SK-N-MC (cell line): ENCODE results near the gene GNPTAB.

Experiments used
- DNase-seq: peaks from one replicate; pipeline ENCODE4 v3.0.0-alpha.2; 2011; ENCODE audit warnings: low read depth, low spot score
- H3K27ac ChIP-seq: fragments of 200-600 bp; sonication (generic); 2 replicates; pipeline ENCODE4 v1.5.1; 2016; ENCODE audit warnings: mixed run types
- H3K36me3 ChIP-seq: fragments of 200-600 bp; sonication (generic); 2 replicates; pipeline ENCODE4 v1.6.1; 2017; ENCODE audit warnings: antibody characterized with exemption, low read length, mixed read lengths; ENCODE audit not compliant: insufficient read depth
- H3K4me3 ChIP-seq: fragments of 200-600 bp; sonication (generic); 2 replicates; pipeline ENCODE4 v1.5.1; 2016
- H3K9ac ChIP-seq: fragments of 200-600 bp; sonication (generic); 2 replicates; pipeline ENCODE4 v1.8.0; 2017; ENCODE audit warnings: mixed run types, mixed read lengths; ENCODE audit not compliant: insufficient read length
- H3K9me3 ChIP-seq: fragments of 200-600 bp; sonication (generic); 2 replicates; pipeline ENCODE4 v1.6.1; 2017; ENCODE audit warnings: low read depth, mild to moderate bottlenecking, antibody characterized with exemption, low read length, moderate library complexity, mixed read lengths
- EZH2 ChIP-seq: fragments of 200-600 bp; sonication (generic); IDR thresholded peaks from one replicate; pipeline ENCODE4 v1.6.1; 2017; ENCODE audit warnings: antibody characterized with exemption
- FOXP2 ChIP-seq: optimal IDR thresholded peaks from 2 replicates; pipeline ENCODE3; 2011; ENCODE audit warnings: mild to moderate bottlenecking, moderate library complexity; ENCODE audit not compliant: insufficient read depth; ENCODE audit errors: extremely low read length, control extremely low read depth
- POLR2AphosphoS5 ChIP-seq: IDR thresholded peaks from 2 replicates; pipeline ENCODE4 v1.6.1; 2012; ENCODE audit warnings: mild to moderate bottlenecking, low read depth, low read length, borderline replicate concordance

Gene GNPTAB

GRCh38 chr12:101799774-101800173 is 31.0 kb downstream of the GNPTAB start:
- DNase-seq = no peak
- H3K9me3 ChIP-seq = no peaks in the 10 kb centered on the region
- no peak overlapping the region for H3K9ac ChIP-seq
- H3K4me3 ChIP-seq = no peak overlapping the region
- no peak overlapping the region for H3K27ac ChIP-seq
- TF ChIP-seq FOXP2 = no peak
- TF ChIP-seq POLR2AphosphoS5 = no peak
- no peak for TF ChIP-seq EZH2
- H3K36me3 ChIP-seq = no peaks in the 10 kb centered on the region

GRCh38 chr12:101795786-101796185 is 35.0 kb downstream of the GNPTAB start:
- Histone ChIP-seq H3K36me3 (no peaks in the 10 kb centered on the region), H3K4me3 (no peak overlapping the region), H3K9ac (no peak overlapping the region), H3K27ac (no peak overlapping the region), H3K9me3 (no peaks in the 10 kb centered on the region)
- TF ChIP-seq EZH2 = no peak
- TF ChIP-seq POLR2AphosphoS5 = no peak
- no peak for TF ChIP-seq FOXP2
- DNase-seq = no peak

DNA sequence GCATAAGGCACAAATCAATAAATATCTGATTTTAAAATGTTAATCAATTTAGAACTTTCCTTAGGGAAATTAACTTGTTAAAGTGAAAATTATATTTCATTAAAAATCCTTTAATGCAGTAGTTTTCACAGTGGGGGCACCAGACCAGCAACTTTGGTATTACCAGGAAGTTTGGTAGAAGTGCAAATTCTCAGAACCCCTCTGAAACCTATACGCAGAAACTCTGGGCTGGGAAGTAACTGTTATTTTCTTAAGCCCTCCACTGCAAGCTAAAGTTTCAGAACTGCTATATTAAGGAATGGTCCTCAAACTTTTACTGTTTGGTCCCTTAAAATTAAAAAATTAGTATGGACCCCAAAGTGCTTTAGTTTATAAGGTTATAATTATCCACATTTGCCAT is 35.7 kb downstream of the GNPTAB start:
- TF ChIP-seq EZH2 = no peak
- TF ChIP-seq FOXP2 = no peak
- TF ChIP-seq POLR2AphosphoS5 = no peak
- DNase-seq = no peak
- no peaks in the 10 kb centered on the region for H3K36me3 ChIP-seq
- H3K27ac ChIP-seq = no peak overlapping the region
- no peak overlapping the region for H3K9ac ChIP-seq
- no peak overlapping the region for H3K4me3 ChIP-seq
- H3K9me3 ChIP-seq = no peaks in the 10 kb centered on the region

DNA sequence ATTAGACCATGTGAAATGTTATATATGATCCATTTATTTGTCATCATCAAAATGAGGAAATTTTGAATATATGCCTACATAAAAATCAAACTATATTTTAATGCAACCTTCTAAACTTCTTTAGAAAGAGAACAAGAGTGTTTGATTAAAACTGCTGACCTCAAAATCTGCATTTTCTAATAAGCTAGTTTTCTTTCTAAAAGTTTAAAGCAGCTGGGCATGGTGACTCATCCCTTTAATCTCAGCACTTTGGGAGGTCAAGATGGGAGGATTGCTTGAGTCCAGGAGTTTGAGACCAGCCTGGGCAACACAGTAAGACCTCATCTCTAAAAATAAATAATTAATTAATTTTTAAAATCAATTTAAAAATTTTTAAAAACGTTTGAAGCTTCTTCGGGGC is 36.2 kb downstream of the GNPTAB start:
- H3K27ac ChIP-seq = no peak overlapping the region
- TF ChIP-seq EZH2 (no peak), FOXP2 (no peak), POLR2AphosphoS5 (no peak)
- DNase-seq = no peak

GRCh38 chr12:101793401-101793800 is 37.4 kb downstream of the GNPTAB start:
- no peak overlapping the region for H3K4me3 ChIP-seq
- H3K36me3 ChIP-seq = no peaks in the 10 kb centered on the region
- H3K27ac ChIP-seq = no peak overlapping the region
- no peaks in the 10 kb centered on the region for H3K9me3 ChIP-seq
- no peak overlapping the region for H3K9ac ChIP-seq
- TF ChIP-seq POLR2AphosphoS5 = no peak
- no peak for TF ChIP-seq EZH2
- TF ChIP-seq FOXP2 = no peak
- no peak for DNase-seq

More for the DNA sequence above, 36.2 kb downstream of the GNPTAB start:
- Histone ChIP-seq H3K9me3 (no peaks in the 10 kb centered on the region), H3K9ac (no peak overlapping the region), H3K4me3 (no peak overlapping the region), H3K36me3 (no peaks in the 10 kb centered on the region)

DNA sequence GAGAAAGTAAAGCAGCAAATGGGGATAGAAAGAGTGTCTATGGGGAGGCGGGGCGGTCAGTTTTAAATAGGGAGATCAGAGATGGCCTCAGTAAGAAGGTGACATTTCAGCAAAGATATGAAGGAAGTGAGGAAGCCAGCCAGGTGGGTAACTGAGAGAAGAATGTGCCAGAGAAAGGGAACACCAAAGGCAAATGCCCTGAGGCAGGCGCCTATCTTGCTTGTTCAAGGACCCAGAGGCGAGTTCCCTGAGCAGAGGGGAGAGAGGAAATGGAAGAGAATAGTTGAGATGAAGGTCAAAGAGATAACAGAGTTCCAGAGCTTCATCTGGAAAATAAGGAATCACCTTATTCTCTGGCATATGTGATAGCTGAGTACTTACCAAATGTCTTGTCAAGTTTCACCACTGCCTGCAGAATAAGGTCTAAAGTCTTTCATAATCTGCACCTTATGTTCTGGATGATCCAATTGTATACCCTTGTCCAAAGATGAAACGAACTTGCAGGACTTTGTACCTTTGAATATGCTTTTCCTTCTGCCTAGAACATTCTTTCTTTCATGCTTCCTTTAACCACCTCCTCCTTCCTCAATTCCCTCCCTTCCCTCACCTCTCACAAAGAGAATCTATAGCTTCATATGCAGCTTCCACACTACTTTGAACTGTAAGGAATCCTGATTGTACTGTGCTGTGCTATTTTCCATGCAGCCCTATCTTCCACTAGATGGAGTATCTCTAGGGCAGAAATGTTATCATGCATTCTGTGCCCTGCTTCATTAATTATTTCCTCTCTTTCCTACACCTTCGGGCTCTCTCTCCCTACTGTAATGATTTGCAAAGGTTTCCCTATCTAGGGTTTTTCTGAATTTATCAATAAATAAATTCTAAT is 38.5 kb downstream of the GNPTAB start:
- Histone ChIP-seq H3K36me3 (no peaks in the 10 kb centered on the region), H3K9ac (no peak overlapping the region), H3K27ac (no peak overlapping the region), H3K4me3 (no peak overlapping the region), H3K9me3 (no peaks in the 10 kb centered on the region)
- TF ChIP-seq EZH2 (no peak), POLR2AphosphoS5 (no peak), FOXP2 (no peak)
- no peak for DNase-seq

- no peak for DNase-seq
- H3K9me3 ChIP-seq = no peaks in the 10 kb centered on the region
- no peaks in the 10 kb centered on the region for H3K36me3 ChIP-seq
- no peak overlapping the region for H3K9ac ChIP-seq
- no peak overlapping the region for H3K27ac ChIP-seq
- TF ChIP-seq EZH2 = no peak
- H3K4me3 ChIP-seq = no peak overlapping the region
Measured at GRCh38 chr12:101789171-101789570, 41.6 kb downstream of the GNPTAB start.

DNA sequence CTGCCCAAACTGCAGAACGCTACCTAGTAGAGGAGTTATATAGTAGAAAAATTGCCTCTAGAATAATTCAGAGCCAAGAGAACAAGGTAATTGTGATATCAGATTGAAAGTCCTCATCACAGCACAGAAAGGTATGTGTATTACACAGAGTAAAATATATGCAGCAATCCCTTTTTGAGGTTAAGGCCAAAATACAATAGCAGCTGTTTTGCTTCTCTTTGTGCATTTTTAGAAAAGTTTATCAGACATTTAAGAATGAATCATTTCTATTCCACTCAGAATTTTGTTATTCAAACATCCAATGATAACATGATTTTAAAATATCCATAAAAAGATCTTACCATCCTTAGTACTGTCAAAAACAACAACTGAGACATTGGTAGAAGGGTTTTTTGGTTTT is 45.1 kb downstream of the GNPTAB start:
- TF ChIP-seq FOXP2 (no peak), POLR2AphosphoS5 (no peak), EZH2 (no peak)
- no peak for DNase-seq
- Histone ChIP-seq H3K27ac (no peak overlapping the region), H3K9me3 (no peaks in the 10 kb centered on the region), H3K9ac (no peak overlapping the region), H3K4me3 (no peak overlapping the region), H3K36me3 (no peaks in the 10 kb centered on the region)

DNA sequence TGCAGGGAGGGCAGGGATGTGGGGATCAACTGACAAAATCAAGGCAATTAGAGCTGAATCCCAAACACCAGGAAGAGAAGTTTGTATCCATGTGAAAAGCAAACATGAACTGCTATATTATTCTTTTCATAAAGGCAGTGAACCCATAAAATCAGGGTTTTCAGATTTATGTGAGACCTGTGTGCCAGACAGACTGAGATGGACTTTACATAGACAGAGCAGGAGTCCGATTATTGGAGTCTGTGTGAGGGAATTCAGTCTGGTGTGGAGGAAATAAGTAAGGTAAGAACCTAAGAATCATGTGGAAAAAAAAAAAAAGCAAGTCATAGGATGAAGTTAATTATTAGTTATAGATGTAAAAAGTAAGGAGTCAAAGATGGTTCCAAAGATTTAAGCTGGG is 46.4 kb downstream of the GNPTAB start:
- Histone ChIP-seq H3K9me3 (no peaks in the 10 kb centered on the region), H3K4me3 (no peak overlapping the region), H3K9ac (no peak overlapping the region), H3K27ac (no peak overlapping the region), H3K36me3 (no peaks in the 10 kb centered on the region)
- TF ChIP-seq FOXP2 = no peak
- no peak for TF ChIP-seq POLR2AphosphoS5
- no peak for TF ChIP-seq EZH2
- DNase-seq = no peak
